Measurements from ENCODE around the gene TBXAS1. TPM values are rescaled to one million over a fixed set of nuclear protein-coding genes. Genes with fewer than 3 reads are reported as not detected.

Gene TBXAS1
- total and polyA plus RNA-seq, 2 donors from 2014 or later, result 14.2 to 33.6 TPM

DNA sequence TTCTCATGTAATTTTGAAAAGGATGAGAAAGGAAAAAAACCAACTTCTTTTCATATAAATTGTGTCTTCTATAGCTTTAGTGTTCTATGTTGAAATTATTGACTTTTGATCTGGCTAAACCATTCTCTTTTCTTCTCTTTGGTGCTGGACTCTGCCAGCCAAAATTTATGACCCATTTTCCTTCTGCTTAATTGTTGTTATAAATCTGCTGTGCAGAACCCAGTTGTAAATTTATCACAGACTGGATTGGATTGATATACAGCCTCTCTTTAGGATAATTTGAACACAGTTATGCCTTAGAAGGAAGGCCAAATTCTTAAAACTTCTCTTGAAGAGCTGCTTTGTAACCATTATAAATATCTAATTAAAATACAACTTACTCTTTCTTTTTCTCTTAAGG is 139.9 kb downstream of the TBXAS1 start:
- H3K4me1 ChIP-seq (ENCODE audit: control insufficient read depth in 2 of 3, insufficient read depth in 2 of 3, low read depth in 1 of 3, low read length in 3 of 3), result no peaks in the 10 kb centered on the region
- no peaks in the 10 kb centered on the region for H3K27me3 ChIP-seq (ENCODE audit: control insufficient read depth, insufficient read depth, low read length)
- no peaks in the 10 kb centered on the region for H3K9me3 ChIP-seq (ENCODE audit: control insufficient read depth in 2 of 3, insufficient read depth in 1 of 3, low read length in 3 of 3)
- H3K4me3 ChIP-seq (ENCODE audit: low read length in 3 of 3), result no peak overlapping the region
- no peaks in the 10 kb centered on the region for H3K36me3 ChIP-seq (ENCODE audit: control insufficient read depth in 2 of 3, insufficient read depth in 3 of 3, low read length in 3 of 3)
- intact Hi-C loops (cut with DNase I), result no loop called here
- no peak overlapping the region for H3K27ac ChIP-seq (ENCODE audit: low read depth in 2 of 2, low read length in 2 of 2)
- DNase-seq (peak in 2 of 5 donors; percentile 71 to 84), FAIRE-seq (no peak)
- TF ChIP-seq, protein P1, sequence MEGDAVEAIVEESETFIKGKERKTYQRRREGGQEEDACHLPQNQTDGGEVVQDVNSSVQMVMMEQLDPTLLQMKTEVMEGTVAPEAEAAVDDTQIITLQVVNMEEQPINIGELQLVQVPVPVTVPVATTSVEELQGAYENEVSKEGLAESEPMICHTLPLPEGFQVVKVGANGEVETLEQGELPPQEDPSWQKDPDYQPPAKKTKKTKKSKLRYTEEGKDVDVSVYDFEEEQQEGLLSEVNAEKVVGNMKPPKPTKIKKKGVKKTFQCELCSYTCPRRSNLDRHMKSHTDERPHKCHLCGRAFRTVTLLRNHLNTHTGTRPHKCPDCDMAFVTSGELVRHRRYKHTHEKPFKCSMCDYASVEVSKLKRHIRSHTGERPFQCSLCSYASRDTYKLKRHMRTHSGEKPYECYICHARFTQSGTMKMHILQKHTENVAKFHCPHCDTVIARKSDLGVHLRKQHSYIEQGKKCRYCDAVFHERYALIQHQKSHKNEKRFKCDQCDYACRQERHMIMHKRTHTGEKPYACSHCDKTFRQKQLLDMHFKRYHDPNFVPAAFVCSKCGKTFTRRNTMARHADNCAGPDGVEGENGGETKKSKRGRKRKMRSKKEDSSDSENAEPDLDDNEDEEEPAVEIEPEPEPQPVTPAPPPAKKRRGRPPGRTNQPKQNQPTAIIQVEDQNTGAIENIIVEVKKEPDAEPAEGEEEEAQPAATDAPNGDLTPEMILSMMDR (IDR thresholded peaks at IDR 0.05; ENCODE audit: borderline replicate concordance, extremely low read depth, insufficient read depth), result no peak
- no peak overlapping the region for H3K9ac ChIP-seq (ENCODE audit: low read length in 3 of 3)

DNA sequence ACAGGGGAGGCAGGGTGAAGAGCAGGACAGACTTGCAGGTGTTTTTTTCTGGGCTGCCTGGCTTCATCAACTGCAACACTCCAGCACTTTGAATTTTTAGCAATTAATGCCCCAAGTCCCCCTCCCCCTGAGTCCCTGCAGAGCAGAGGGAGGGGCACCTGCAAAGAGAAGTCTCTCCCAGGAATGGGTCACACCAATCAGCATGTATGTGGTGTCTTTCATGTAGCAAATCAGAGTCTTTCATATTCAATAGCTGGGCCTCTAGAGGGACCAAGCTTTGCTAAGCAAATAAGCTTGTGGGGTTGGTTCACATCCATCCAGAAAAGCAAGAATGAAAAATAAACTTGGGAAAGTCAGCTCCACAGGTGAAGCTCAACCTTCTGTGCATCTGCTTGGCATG is 143.0 kb downstream of the TBXAS1 start:
- H3K4me1 ChIP-seq (ENCODE audit: control insufficient read depth in 2 of 3, insufficient read depth in 2 of 3, low read depth in 1 of 3, low read length in 3 of 3), result no peaks in the 10 kb centered on the region
- DNase-seq, result peak in 1 of 5 donors; percentile 49
- intact Hi-C loops (cut with DNase I), result no loop called here
- no peak overlapping the region for H3K27ac ChIP-seq (ENCODE audit: low read depth in 2 of 2, low read length in 2 of 2)
- no peak overlapping the region for H3K4me3 ChIP-seq (ENCODE audit: low read length in 3 of 3)
- no peak overlapping the region for H3K9ac ChIP-seq (ENCODE audit: low read length in 3 of 3)
- H3K27me3 ChIP-seq (ENCODE audit: control insufficient read depth, insufficient read depth, low read length), result no peaks in the 10 kb centered on the region
- no peak for FAIRE-seq
- H3K9me3 ChIP-seq (ENCODE audit: control insufficient read depth in 2 of 3, insufficient read depth in 1 of 3, low read length in 3 of 3), result no peaks in the 10 kb centered on the region
- no peaks in the 10 kb centered on the region for H3K36me3 ChIP-seq (ENCODE audit: control insufficient read depth in 2 of 3, insufficient read depth in 3 of 3, low read length in 3 of 3)
- TF ChIP-seq, protein P1 (IDR thresholded peaks at IDR 0.05; ENCODE audit: borderline replicate concordance, extremely low read depth, insufficient read depth), result no peak

- H3K4me3 ChIP-seq (ENCODE audit: low read length in 3 of 3), result no peak overlapping the region
- H3K4me1 ChIP-seq (ENCODE audit: control insufficient read depth in 2 of 3, insufficient read depth in 2 of 3, low read depth in 1 of 3, low read length in 3 of 3), result no peaks in the 10 kb centered on the region
- H3K9me3 ChIP-seq (ENCODE audit: control insufficient read depth in 2 of 3, insufficient read depth in 1 of 3, low read length in 3 of 3), result no peaks in the 10 kb centered on the region
- no peaks in the 10 kb centered on the region for H3K27me3 ChIP-seq (ENCODE audit: control insufficient read depth, insufficient read depth, low read length)
- TF ChIP-seq, protein P1 (IDR thresholded peaks at IDR 0.05; ENCODE audit: borderline replicate concordance, extremely low read depth, insufficient read depth), result no peak
- H3K27ac ChIP-seq (ENCODE audit: low read depth in 2 of 2, low read length in 2 of 2), result peak overlapping the region in 1 of 2 donors; percentile 5
- DNase-seq (peak in 4 of 5 donors; percentile 78 to 94 (median 84)), FAIRE-seq (no peak)
- intact Hi-C loops (cut with DNase I), result no loop called here
- no peak overlapping the region for H3K9ac ChIP-seq (ENCODE audit: low read length in 3 of 3)
- H3K36me3 ChIP-seq (ENCODE audit: control insufficient read depth in 2 of 3, insufficient read depth in 3 of 3, low read length in 3 of 3), result no peaks in the 10 kb centered on the region
Observed at GRCh38 chr7:139973101-139974050, 144.3 kb downstream of the TBXAS1 start.

Data from kidney (tissue), 14 donors.